ENCODE results near the gene EEPD1.
"Not testable (repeated sequence)": the region's sequence is repeated elsewhere in the genome, so short reads cannot be mapped to it uniquely, and the experiment has no call there.

The EEPD1 gene

GRCh38 chr7:36152756-36153570, at the start of gene EEPD1:
EEPD1 (plus strand) TSS chr7:36153254; CDS start chr7:36154325, 1,071 bp downstream.
- DNase-seq (ENCODE audit: low read depth in 2 of 2), result peak; percentile 99

GRCh38 chr7:36103837-36104561, 49.1 kb upstream of the EEPD1 start:
- no peak for DNase-seq (ENCODE audit: low read depth in 2 of 2)

- not testable (repeated sequence) for DNase-seq (ENCODE audit: low read depth in 2 of 2)
Measured at GRCh38 chr7:36106972-36107908, 45.8 kb upstream of the EEPD1 start.

- DNase-seq (ENCODE audit: low read depth in 2 of 2), result no peak
Measured at GRCh38 chr7:36107926-36108631, 45.0 kb upstream of the EEPD1 start.

GRCh38 chr7:36109013-36109627, 43.9 kb upstream of the EEPD1 start:
- DNase-seq (ENCODE audit: low read depth in 2 of 2), result no peak

- DNase-seq (ENCODE audit: low read depth in 2 of 2), result no peak
Measured at GRCh38 chr7:36110584-36110983, 42.5 kb upstream of the EEPD1 start.

GRCh38 chr7:36112969-36113368, 40.1 kb upstream of the EEPD1 start:
- DNase-seq (ENCODE audit: low read depth in 2 of 2), result no peak

GRCh38 chr7:36114355-36114754, 38.7 kb upstream of the EEPD1 start:
- no peak for DNase-seq (ENCODE audit: low read depth in 2 of 2)

- no peak for DNase-seq (ENCODE audit: low read depth in 2 of 2)
Measured at GRCh38 chr7:36115448-36116321, 37.4 kb upstream of the EEPD1 start.

GRCh38 chr7:36116347-36117202, 36.5 kb upstream of the EEPD1 start:
- DNase-seq (ENCODE audit: low read depth in 2 of 2), result no peak

- no peak for DNase-seq (ENCODE audit: low read depth in 2 of 2)
Measured at GRCh38 chr7:36117203-36117840, 35.7 kb upstream of the EEPD1 start.

- DNase-seq (ENCODE audit: low read depth in 2 of 2), result no peak
Measured at GRCh38 chr7:36118344-36118743, 34.7 kb upstream of the EEPD1 start.

- no peak for DNase-seq (ENCODE audit: low read depth in 2 of 2)
Measured at GRCh38 chr7:36119005-36119706, 33.9 kb upstream of the EEPD1 start.

GRCh38 chr7:36119983-36120646, 32.9 kb upstream of the EEPD1 start:
- not testable (repeated sequence) for DNase-seq (ENCODE audit: low read depth in 2 of 2)

GRCh38 chr7:36125630-36126029, 27.4 kb upstream of the EEPD1 start:
- DNase-seq (ENCODE audit: low read depth in 2 of 2), result not testable (repeated sequence)

GRCh38 chr7:36127075-36127740, 25.8 kb upstream of the EEPD1 start:
- no peak for DNase-seq (ENCODE audit: low read depth in 2 of 2)

Measured in stimulated activated CD8-positive, alpha-beta memory T cell treated with anti-CD3 and anti-CD28 coated beads, Interleukin-7, amount 100 ng/mL, for 1 hour (primary cell).